Testis (tissue), 2 donors: ENCODE results near the gene POMT2.

Source experiments
- POLR2A ChIP-seq: fragments of 450-650 bp; IDR thresholded peaks from one replicate; pipeline ENCODE4 v1.6.1; 2017; ENCODE audit warnings: antibody characterized with exemption, mild to moderate bottlenecking, moderate library complexity
- TF ChIP-seq, protein P1 (sequence below), 3 experiments: fragments of 450-650 bp in 2 of 3; fragments of 200-600 bp in 1 of 3; sonication (generic) in 1 of 3; IDR thresholded peaks; one replicate each; pipeline ENCODE4 v1.5.1; 2016 to 2019; ENCODE audit warnings: antibody characterized with exemption in 3 of 3, mild to moderate bottlenecking in 2 of 3, moderate library complexity in 1 of 3

GRCh38 chr14:77275041-77275580, 45.6 kb downstream of the POMT2 start:
- TF ChIP-seq, protein P1, sequence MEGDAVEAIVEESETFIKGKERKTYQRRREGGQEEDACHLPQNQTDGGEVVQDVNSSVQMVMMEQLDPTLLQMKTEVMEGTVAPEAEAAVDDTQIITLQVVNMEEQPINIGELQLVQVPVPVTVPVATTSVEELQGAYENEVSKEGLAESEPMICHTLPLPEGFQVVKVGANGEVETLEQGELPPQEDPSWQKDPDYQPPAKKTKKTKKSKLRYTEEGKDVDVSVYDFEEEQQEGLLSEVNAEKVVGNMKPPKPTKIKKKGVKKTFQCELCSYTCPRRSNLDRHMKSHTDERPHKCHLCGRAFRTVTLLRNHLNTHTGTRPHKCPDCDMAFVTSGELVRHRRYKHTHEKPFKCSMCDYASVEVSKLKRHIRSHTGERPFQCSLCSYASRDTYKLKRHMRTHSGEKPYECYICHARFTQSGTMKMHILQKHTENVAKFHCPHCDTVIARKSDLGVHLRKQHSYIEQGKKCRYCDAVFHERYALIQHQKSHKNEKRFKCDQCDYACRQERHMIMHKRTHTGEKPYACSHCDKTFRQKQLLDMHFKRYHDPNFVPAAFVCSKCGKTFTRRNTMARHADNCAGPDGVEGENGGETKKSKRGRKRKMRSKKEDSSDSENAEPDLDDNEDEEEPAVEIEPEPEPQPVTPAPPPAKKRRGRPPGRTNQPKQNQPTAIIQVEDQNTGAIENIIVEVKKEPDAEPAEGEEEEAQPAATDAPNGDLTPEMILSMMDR (IDR thresholded peaks at IDR 0.05) = no peak
- TF ChIP-seq POLR2A = no peak
